Measurements from ENCODE around the gene FTSJ1.

Gene FTSJ1

GRCh38 chrX:48533165-48533564 is 57.2 kb downstream of the FTSJ1 start:
- Histone ChIP-seq H2AFZ (ENCODE audit: low read length) (no peak overlapping the region), H3K4me1 (ENCODE audit: low read length) (no peaks in the 10 kb centered on the region), H3K9me3 (replicated peaks; ENCODE audit: insufficient read depth, low read length) (no peaks in the 10 kb centered on the region), H3K27me3 (replicated peaks; ENCODE audit: insufficient read depth, low read length) (no peaks in the 10 kb centered on the region), H3K4me2 (ENCODE audit: low read depth, low read length) (no peak overlapping the region), H3K36me3 (replicated peaks; ENCODE audit: insufficient read depth, low read length) (no peaks in the 10 kb centered on the region), H3F3A (ENCODE audit: insufficient read depth, low read length) (no peaks in the 10 kb centered on the region), H3K4me3 (ENCODE audit: low read length) (no peak overlapping the region), H3K9me2 (replicated peaks; ENCODE audit: insufficient read depth, low read length) (no peaks in the 10 kb centered on the region), H3K9ac (ENCODE audit: low read length) (no peak overlapping the region), H4K20me1 (ENCODE audit: insufficient read depth, low read length) (no peaks in the 10 kb centered on the region), H3K27ac (ENCODE audit: low read length) (no peak overlapping the region), H3K79me2 (ENCODE audit: low read length) (no peaks in the 10 kb centered on the region)
- DNase-seq = no peak
- TF ChIP-seq CTCF (IDR thresholded peaks at IDR 0.05; ENCODE audit: low read length) (no peak), EZH2phosphoT487 (IDR thresholded peaks at IDR 0.05; ENCODE audit: low read length) (no peak), EZH2 (optimal IDR thresholded peaks at IDR 0.05; ENCODE audit: low read depth, low read length) (no peak)

Data from MM.1S (cell line).